Nucleus accumbens (tissue), 56 donors: Measurements from ENCODE around the gene VSTM5.

ENCODE experiments used
- DNase-seq, 56 donors: peaks; one replicate each; lab custom pipeline; 2025; lab: John Stamatoyannopoulos, UW

The VSTM5 gene

DNA sequence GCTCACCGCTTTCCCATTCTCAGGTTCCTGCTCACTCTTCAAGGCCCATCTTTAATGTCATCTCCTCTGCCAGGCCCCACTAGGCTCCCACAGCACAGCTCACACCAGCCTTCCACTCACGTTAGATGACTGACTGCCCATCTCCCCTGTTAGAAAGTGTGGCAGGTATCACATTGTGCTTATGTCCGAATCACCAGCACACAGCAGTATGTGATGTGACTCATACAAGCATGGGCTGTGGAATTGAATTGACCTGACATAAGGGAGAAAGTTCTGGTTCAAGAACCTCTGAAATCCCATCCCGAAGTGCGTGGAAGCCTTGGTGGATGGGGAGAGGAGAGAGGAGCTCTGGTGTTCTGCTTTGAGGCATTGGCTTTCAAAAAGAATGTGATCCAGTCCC, 6.5 kb downstream of the VSTM5 start:
- DNase-seq = no peak

DNA sequence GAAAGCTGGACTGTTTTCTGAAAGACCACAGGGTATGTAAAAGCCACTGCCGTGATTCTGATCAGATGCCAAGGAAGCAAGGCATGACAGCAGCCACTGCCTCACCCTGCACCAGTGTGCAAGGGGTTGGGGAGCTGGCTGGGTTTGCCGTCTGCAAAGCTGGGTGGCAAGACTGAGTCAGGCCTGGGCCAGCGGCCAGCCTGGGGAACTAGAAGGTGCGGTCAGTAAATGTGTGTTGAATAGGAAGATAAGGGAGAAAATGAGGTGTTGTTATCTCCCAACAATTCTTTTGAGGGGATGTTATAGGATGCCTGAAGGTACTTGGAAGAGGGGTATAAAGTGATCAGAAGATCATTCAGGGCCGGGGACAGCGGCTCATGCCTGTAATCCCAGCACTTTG, 8.0 kb downstream of the VSTM5 start:
- no peak for DNase-seq

DNA sequence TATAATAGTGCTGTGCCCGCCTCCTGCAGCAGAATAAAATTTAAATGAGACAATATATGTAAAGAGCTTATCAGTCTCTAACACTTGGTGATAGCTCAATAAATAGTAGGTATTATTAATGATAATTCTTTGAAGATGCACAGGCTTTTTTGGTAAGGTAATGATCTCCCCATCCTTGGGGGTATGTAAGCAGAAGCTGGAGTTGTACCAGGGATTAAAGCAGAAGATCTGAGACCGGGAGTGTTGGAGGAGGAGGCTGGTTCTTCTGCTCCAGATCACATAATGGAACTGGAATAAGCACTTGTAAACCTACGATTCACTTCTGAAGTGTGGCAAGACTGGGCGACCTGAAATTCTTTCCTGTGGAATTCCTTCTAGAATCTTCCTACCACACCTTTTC, 8.4 kb downstream of the VSTM5 start:
- DNase-seq = no peak

DNA sequence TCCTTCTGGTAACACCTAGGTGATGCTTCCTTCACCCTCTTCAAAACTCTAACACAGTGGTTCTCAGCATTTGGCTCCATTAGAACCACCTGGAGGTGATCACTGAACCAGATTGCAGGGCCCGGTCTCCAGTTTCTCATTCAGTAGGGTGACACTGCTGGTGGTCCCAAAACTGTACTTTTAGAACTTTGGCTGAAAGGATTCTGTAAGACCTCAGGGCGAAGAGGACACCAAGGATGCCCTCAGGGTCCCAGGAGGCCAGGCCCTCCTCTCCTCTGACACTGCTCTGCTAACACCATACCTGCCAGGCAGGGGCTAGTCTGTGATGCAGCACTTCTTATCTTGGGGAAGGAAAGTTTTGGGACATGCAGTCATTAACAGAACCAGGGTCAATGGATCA, 9.0 kb downstream of the VSTM5 start:
- DNase-seq = no peak

DNA sequence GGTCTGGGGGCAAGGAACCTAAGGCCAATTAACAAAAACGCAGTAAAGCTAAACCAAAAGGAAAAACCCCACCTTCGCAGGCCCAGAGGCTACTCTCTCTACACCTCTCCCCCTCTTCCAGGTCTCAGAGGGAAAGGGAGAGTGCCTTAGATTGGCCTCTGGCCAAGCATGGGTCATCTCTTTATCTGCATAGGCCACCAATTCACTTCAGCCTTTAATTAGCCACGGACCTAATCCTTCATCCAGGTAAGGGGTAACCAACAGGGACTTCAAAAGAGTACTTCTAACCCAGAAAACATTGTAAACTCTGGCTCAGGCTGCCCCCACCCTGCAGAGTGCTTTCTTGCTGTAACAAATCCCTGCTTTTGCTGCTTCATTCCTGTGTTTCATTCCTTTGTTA, 9.4 kb downstream of the VSTM5 start:
- DNase-seq = no peak

DNA sequence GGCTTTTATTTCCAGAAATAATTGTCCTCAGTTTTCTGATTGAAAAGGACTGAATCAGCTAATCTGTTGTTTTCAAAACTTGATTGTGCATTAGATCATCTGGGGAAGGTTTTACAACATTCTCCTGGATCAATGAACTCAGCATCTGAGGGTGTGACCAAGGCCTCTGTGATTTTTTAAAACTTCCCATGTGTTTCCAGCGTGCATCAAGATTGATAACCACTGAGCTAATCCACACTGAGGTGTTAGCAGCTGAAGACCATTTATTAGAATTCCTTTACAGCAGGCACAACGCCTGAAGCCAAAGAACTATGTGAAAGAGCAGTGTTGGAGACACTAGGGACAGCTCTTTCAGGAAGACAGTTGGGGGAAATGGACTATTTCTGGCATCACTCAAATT, 10.2 kb downstream of the VSTM5 start:
- no peak for DNase-seq

DNA sequence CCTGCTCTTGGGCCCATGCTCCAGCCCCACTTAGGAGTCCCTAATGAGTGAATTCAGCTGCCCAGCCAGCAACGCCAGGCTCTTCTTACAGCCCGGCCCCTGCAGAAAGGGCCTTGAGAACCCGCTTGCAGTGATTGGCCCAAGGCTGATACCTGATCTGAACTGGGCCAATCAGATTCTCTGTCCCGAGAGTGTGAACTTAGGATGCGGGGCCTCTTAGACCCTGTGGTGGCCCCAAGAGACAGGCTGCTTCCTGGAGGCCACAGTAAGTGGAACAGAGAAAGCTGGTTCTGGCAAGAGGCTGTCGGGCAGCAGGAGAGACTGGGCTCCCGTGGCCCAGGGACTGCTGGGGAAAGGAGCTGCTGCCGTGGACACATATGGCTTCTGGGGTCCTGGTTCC, 11.5 kb downstream of the VSTM5 start:
- DNase-seq = no peak

DNA sequence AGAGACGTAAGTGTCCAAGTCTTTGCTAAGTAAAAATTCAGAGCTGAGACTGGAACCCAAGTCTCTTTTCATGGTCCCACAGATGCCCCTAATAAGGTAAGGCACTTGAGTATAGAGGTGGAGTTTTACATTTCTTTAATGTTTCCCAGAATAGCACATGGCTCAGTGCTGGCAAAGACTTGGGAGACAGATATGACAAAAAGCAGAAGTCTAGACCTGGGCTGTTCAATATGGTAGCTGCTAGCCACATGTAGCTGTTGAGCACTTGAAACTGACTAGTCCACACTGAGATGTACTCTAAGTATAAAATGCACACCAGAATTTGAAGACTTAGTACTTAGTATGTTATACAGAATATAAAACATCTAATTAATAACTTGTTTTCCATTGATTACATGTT, 17.6 kb downstream of the VSTM5 start:
- DNase-seq = no peak

DNA sequence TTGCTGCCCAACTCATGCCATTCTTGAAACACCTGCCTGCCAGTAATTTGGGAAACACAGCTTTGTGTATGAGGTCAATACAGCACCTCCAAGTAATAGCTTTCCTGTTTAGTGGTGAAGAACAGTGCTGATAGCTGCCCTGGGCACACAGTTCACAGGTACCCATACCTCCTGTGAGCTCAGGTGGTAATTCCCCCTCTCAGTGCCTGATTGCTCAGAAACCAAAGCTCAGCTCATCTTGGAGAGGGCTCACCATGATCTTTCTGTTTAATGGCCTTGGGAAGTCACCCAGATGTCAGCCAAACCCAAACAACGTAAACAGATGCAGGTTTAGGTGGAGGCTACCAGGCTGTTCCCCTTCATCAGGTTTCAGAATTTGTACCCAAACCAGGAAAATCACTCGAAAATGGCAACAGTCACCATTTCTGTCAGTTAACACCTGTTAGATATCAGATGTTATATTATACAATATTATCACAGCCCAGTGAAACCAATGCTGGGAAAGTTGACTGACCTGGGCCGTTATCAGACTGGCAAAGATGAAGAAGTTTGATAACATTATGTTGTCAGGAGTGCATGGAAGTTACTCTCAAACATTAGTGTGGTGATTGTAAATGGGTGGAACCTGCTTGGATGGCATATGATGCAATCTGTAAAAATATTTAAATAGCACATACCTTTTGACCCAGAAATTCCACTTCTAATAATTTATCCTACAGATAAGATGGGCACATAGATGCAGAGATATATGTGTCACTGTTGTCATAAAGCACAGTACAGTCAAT, 18.9 kb downstream of the VSTM5 start:
- DNase-seq = no peak

DNA sequence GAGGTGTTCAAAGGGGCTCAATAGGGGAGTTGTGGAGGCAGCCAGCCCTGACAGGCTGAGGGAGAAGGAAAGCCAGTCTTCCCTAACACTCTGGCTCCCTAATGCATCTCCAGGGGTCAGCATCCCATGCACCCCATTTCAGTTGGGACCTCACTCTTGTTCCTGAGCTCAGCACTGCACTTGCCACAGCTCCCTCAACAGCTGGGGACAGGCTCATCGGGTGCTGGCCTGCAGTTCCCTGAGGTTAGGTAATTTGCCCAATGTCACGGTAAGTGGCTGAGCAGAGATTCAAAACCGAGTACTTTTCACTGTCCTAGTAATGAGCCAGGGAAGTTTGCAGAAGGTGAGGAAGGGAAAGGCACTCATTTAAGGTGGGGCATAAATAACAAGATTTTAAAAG, 20.8 kb downstream of the VSTM5 start:
- no peak for DNase-seq

DNA sequence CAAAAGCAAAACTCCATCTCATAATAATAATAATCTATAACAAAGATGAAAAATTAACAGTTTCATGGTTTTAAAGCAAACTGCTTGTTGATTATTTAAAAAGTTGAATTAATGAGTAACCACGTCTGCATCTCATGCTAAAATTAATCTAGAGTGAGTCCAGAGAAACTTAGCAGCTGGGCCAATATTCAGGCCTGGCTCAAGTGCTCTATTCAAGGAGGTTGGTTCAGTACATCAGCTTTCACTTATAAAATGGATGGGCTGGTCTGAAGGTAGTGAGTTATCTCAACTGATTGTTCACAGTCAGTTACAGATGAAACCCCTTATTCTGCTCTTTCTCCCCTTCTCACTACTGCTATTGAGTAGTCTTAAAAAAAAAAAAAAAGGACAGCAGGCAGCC, 23.1 kb downstream of the VSTM5 start:
- DNase-seq = no peak

DNA sequence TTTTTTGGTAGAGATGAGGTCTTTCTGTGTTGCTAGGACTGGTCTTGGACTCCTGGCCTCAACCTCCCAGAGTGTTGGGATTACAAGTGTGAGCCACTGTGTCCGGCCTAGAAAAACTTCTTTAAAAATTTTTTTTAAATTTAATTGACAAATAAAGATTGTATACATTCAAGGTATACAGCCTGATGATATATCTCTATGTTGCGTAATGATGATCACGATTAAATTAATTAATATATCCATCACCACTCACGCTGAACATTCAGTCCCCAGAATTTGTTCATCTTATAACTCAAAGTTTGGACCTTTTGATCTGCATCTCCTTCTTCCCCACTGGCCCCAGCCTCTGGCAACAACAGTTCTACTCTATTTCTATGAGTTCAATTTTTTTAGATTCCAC, 27.2 kb downstream of the VSTM5 start:
- DNase-seq = no peak

DNA sequence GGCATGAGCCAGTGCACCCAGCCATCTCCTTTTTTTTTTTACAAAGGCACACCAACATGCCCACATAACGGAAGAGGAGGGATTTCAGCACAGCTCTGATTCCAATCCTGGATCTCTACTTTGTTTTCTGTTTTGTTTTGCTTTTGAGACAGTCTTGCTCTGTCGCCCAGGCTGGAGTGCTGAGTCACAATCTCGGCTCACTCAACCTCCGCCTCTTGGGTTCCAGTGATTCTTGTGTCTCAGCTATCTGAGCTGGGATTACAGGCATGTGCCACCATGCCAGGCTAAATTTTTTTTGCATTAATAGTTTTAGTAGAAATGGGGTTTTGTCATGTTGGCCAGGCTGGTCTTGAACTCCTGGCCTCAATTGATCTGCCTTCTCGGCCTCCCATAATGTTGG, 28.1 kb downstream of the VSTM5 start:
- DNase-seq = no peak

DNA sequence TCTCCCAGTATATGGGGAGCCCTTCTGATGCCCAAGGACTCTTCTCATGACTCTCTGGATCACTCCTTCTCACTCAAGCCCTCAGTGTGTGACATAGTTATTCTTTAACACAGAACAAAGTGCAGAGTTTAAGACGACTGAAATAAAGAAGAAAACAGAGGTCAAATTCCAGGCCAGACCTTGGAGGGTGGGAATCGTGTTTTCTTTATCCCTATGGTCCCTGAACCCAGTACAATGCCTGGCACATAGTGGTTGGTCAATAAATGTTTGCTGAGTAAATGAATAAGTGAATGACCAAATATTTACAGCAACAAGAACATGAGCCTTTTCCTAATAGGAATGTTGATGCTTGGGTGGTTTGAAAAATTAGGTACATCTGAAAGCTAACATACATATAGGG, 28.8 kb downstream of the VSTM5 start:
- no peak for DNase-seq

DNA sequence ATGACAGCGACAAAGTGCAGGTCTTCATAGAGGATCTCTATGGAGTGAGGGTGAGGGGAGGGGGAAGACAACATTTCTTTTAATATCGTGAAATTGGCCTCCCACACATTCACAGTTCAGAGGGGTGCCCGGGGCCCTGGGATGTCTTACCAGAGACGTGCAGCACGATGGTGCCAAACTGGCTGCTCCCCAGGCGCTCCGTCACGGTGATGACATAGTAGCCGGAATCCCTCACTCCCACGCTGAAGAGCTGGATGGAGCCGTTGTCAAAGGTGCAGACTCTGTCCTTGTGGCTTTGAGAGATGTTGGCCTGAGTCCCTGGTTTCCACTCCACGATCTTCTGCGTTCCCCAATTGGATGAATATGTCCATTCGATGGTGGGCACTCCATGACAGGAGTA, 29.6 kb downstream of the VSTM5 start:
- no peak for DNase-seq

DNA sequence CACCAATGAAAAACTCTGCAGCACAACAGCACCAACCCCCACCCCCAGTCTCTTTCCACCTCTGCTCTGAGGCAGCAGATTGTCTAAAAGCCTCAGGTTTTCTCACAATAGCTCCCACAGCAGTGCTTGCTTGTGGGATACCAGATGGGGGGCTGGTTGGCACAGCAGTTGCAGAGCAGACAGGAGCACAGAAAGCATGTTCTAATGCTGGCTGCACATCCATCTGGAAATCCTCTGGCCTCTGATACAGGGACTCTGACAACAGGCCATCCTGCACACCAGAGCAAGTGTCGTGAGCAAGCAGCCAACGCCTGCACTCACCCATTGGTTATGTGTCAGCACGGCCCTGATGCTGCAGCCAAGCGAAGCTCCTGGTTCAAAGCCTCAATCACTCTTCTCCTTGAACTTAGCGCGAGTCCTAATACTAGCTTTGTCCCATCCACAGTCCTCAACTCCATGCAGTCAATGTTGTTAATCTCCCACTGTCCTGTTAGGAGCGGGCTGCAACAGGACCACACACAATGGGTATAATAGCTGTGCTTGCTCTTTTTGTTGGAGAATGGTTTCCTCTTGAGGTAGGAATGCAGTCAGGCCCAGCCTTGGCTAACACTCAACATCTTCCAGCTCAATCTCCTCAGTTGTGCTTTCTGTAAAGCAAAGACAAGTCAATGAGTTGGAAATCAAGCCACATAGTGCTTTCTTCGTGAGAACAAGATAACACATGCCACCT, 30.3 kb downstream of the VSTM5 start:
- no peak for DNase-seq

DNA sequence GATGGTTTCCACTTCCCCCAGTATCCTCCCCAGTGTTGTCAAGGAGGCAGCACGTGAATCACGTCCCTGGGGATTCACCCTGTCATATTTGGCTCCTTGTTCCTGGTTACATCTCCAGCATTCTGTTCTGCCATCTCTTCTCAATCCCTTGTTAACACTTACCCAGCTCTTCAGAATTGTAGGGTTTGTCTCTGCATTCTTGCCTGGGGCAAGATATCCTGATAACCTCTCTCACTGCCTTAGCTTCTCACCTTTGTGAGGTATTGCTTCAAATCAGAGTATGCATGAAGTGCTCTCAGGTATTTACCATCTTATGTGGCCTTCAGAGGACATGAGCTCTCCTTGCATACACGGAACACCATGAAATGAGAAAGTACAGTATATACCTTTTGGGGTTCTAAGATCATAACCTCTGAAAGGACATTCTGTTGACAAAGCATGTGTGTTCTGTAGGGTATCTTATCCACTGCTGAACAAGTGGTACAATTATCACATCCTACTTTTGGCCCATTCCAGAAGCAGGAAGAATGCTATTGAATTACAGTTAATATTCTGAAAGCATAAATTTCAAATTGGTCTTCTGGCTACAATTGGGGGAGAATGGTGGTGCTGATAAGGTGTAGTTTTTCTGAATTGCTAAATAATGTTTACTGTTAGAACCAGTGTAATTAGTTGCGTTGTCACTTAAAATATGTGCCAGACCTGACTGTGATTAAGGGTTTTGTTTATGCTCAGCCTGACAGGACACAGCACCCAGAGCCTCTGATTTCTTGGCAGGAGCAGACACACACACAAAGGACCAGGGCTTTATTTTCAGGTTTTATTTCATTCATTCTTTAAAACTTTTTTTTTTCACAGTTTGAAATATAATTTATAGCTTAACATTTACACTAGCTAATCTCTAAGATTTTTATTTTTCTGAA, 32.7 kb downstream of the VSTM5 start:
- no peak for DNase-seq

DNA sequence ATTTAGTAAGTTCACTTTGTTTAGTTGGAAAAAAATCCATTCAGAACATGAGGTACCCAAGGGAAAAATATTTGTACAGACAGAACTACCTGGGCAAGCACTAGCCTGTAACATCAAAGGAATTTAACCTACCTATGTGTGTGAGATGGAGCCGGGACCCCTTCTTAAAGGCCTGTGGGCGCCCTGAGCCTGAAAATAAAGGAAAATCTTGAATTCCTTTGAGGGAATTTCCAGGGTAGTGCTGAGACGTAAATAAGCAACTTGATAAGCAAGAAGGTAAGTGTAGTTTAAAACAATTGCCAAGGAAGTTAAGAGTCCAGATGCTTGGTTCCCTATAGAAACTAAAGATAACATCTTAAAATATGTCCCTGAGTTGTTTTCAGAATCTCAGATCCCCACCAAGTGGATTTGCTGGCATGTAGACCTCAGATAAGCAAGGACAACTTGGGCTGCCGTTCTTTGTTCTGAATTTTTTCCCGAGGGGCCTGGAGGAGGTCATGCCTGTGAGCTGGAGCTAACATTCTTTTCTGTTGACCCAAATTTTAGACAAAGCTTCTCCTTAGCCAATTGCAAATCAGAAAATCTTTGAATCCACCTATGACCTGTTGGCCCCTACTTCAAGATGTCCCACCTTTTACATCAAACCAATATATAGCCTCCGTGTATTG, 35.3 kb downstream of the VSTM5 start:
- DNase-seq = no peak

DNA sequence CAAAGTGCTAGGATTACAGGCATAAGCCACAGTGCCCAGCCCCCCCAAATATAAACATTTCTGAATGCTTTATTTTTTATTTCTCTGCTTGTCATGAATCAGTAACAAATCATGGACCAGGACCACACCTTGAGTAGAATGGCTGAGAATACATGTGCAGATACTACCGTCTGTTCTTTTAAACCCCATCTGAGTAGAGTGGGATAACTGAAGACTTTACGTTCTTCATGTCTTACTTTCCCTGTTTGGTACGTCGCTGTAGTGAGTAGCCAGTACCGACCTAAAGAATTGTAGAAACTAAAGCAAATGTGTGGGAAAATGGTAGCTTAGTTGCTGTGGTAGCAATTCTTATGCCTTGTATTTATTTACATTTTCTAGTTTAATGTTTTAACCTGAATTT, 36.4 kb downstream of the VSTM5 start:
- no peak for DNase-seq

DNA sequence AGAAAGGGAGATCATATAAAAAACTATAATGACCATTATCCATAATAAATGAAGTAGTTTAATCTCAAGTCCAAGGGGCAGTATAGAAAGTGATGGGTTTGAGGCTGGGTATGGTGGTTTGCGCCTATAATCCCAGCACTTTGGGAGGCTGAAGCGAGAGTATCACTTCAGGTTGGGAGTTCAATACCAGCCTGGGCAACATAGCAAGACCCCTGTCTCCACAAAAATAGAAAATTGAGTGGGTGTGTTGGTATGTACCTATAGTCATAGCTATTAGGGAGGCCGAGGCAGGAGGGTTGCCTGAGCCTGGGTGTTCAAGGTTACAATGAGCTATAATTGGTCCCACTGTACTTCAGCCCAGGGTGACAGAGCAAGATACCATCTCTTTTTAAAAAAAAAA, 42.4 kb downstream of the VSTM5 start:
- DNase-seq = no peak

DNA sequence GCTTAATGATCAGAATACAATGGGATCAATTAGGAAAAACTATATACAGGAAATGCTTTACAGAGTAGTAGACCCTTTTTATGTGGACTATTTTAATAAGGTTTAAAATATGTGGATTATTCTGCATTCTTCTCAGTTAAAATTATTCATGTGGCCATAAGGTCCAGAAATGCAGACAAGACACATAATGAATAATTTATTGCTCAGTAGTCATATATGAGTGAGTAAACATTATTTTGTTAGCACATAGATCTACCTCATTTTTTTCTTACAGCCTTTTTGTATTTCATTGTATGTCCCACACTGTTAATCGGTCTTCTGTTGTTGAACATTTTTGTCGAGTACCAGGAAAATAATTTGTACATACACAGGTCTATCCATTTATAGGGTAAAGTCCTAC, 45.5 kb downstream of the VSTM5 start:
- DNase-seq = no peak
